ENCODE data around the gene PRR16.

DNA sequence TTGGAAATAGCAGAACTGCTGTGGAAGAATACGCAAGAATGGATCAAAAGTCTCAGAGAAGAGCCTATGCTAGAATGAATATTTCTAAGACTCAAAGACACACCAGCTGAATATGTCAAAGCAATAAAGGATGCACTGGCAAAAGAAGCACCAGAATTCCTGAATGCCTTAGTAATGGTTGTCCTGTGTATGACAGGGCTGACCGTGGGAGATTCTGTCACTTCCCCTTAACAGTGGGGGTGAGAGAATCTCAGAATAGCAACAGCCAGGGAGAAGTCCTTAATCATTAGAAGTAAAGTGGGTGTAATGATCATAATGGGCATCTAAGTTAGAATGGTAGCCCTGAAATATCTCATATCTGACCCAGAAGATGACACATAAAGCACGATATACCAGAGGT is 14.6 kb upstream of the PRR16 start:
- TF ChIP-seq, protein P1, sequence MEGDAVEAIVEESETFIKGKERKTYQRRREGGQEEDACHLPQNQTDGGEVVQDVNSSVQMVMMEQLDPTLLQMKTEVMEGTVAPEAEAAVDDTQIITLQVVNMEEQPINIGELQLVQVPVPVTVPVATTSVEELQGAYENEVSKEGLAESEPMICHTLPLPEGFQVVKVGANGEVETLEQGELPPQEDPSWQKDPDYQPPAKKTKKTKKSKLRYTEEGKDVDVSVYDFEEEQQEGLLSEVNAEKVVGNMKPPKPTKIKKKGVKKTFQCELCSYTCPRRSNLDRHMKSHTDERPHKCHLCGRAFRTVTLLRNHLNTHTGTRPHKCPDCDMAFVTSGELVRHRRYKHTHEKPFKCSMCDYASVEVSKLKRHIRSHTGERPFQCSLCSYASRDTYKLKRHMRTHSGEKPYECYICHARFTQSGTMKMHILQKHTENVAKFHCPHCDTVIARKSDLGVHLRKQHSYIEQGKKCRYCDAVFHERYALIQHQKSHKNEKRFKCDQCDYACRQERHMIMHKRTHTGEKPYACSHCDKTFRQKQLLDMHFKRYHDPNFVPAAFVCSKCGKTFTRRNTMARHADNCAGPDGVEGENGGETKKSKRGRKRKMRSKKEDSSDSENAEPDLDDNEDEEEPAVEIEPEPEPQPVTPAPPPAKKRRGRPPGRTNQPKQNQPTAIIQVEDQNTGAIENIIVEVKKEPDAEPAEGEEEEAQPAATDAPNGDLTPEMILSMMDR (IDR thresholded peaks at IDR 0.05): no peak
- no peak for TF ChIP-seq POLR2A (IDR thresholded peaks at IDR 0.05)

Data from sigmoid colon (tissue), 3 donors.